Mammary epithelial cell (primary cell): Measurements from ENCODE around the gene HSBP1.

Experiments
- CTCF ChIP-seq, 2 donors: IDR thresholded peaks in 1 of 2; conservative IDR thresholded peaks in 1 of 2; 2 replicates each; pipeline ENCODE4 v1.5.1; 2011 to 2012; ENCODE audit warnings: inconsistent platforms in 2 of 2, low read length in 2 of 2, mild to moderate bottlenecking in 2 of 2, control low read depth in 1 of 2, low read depth in 1 of 2; ENCODE audit not compliant: insufficient read depth in 1 of 2; ENCODE audit errors: extremely low read depth in 1 of 2
- EZH2 ChIP-seq: IDR thresholded peaks from 2 replicates; pipeline ENCODE4 v1.6.1; 2012; ENCODE audit warnings: low read length, inconsistent platforms, borderline replicate concordance

- TF ChIP-seq CTCF (conservative IDR thresholded peaks at IDR 0.05 in 1 of 2, IDR thresholded peaks at IDR 0.05 in 1 of 2; ENCODE audit: extremely low read depth in 1 of 2, insufficient read depth in 1 of 2, low read depth in 1 of 2, low read length in 2 of 2) (no peak), EZH2 (no peak)
Observed at GRCh38 chr16:83793179-83793578, 14.6 kb upstream of the HSBP1 start.
